Cortex of kidney (tissue), 1 donor: Measurements from ENCODE around the gene SH3RF3.
"Not testable (repeated sequence)": the region's sequence is repeated elsewhere in the genome, so short reads cannot be mapped to it uniquely, and the experiment has no call there.

ENCODE experiments used
- DNase-seq: peaks from one replicate; lab custom pipeline; 2025; lab: John Stamatoyannopoulos, UW

Gene SH3RF3

DNA sequence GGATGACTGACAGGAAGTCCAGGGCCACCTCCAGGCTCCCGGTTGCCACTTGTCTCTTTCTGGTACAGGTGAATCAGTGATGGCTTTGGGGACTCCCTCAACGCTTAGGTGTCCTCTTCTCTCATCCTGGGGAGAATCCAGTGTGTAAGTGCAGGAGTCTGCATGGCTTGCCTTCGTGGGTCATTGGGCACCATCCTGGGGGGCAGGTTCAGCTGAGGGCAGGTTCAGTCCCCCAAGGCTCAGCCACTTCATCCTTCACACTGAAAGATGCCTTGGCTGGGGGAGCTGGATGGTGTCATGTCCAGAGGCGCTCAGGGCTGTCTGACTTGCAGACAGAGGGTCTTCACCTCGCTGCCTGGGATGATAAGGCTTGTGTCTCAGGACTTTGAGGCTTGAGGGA lies 29.2 kb downstream of the SH3RF3 start:
- no peak for DNase-seq

DNA sequence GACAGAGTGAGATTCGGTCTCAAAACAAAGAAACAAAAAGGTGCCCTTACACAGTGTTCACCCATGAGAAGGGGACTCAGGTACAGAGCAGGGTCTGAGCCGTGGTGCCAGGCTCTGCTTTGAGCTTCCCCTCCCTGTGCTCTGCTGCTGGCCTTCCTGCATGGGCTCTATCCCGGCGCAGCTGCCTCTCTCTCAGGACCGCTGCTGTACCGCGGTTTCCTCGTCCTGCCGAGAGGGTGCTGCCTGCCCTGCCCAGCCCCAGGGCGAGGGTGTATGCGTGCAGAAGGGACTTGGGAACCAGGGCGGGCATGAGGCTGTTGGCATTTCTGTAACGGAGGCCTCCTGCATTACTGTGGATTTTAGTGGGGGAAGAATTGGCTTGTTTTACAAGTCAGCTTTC lies 30.1 kb downstream of the SH3RF3 start:
- DNase-seq: no peak

GRCh38 chr2:109160714-109161440 lies 31.9 kb downstream of the SH3RF3 start:
- DNase-seq: no peak

GRCh38 chr2:109162367-109162766 lies 33.4 kb downstream of the SH3RF3 start:
- DNase-seq: not testable (repeated sequence)

DNA sequence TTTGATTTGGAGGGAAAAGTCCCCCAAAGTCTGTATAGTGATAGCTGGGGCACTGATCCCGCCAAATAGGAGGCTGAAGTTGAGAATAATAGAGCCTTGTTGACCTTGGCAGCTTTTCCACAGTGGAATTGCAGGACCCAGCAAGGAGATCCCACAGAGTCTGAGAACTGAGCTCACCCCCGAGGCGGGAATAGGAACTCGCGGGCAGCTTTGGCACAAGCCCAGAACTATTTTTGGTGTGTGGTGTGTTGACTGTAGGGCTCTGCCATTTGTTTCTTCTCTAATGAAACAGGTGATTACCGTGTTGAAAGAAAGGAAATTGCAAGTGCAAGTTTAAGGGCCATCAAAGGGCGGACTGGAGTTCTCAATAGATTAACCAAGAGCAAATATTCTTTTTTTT lies 34.0 kb downstream of the SH3RF3 start:
- DNase-seq: no peak

GRCh38 chr2:109164311-109164710 lies 35.3 kb downstream of the SH3RF3 start:
- DNase-seq: no peak

DNA sequence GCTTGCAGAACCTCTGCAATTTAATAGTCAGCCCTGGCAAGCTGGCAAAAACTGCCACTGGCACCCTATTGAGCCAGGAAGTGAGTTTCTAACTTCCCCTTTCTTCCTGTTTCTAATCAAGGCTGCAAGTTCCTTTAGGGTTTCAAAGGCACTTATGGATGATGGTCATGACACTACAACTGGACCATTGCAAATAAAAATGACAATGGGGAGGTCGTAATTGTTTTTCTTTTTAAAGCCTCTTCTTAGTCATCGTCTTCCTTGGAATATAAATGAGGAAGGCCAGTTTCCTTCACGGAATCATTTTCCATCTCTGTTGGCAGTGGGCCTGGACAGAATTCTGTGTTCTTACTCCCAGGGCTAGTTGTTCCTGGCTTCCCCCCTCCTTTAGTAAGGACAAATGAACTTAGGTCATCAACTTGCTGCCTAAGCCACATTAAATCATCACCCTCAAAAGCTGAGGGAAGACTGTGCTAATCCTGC lies 35.8 kb downstream of the SH3RF3 start:
- no peak for DNase-seq

DNA sequence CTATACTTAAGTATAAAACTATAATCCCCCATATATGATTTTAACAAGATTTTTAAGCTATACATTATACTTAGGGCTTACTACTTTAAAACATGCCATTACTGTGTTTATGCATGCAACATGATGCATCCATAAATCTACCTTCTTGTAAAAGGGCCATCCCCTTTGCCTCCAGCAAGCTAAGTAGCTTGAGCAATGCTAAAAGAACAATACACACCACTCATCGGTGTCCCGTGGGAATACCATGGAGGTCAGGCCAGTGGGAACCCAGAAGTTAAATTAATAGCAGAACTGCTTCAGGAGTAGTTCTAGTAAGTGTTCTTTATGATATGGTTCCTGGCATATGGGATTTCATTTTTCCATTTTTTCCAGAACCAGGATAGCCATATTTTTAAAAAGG lies 37.8 kb downstream of the SH3RF3 start:
- DNase-seq: no peak

- DNase-seq: no peak
Measured at GRCh38 chr2:109168086-109168485, 39.1 kb downstream of the SH3RF3 start.

- DNase-seq: no peak
Measured at GRCh38 chr2:109168716-109169115, 39.7 kb downstream of the SH3RF3 start.

DNA sequence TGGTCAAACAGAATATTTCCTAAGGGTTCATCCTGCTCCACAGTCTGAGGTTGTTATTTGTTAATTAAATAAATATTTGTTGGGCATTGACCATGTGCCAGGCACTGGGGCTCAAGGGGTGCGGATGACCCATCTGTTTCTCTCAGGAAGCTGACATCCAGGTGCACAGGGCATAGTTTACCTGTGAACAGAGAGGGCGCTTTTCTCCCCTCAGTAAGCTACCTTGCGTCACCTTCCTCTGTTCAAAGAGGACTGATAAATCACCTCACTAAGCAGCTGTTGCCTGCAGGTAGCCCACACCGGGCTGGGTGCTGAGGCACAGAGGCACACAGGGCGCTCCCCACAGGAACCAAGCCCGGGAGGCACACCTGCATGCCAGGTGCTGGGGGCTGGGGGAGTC lies 41.6 kb downstream of the SH3RF3 start:
- DNase-seq: no peak

DNA sequence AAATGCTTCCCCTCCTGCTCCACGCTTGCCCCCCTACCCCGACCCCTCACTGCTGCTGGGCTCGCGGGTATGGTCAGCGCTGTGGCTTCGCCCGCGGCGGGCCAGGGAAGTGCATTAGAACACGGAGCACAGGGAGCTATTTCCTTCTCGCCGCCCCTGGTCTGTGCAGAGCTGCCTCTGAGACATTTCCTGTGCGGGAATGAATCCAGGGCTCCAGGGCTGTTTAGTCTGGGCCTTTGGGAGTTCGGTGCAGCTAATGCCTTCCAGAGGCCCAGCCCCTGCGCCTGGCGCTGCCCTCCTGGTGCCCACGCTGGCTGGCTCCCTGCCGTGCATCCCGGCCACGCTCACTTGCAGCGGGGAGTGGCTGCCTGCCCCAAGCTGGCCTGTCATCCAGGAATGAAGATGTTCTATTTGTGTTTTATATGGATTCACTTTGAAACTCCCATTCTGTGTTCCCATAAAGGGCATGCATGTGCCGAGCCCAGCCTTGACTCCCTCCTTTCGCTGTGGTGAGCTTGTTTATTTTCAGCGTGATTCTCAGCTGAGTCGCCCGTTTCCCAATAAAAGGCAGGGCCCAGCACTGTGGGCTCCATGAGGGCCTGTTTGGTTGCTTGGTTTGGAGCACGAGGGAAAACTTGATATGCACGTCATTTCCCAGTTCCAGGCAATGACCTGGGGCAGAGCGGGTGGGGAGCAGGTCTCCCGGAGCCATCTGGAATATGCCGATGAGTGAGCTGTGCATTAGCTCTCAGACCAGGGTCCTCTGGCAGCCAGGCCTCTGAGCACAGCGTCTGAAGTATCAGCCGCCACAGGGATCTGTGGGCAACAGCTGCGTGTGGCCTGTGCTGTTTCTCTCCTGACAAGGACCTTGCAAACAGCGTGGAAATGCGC lies 42.7 kb downstream of the SH3RF3 start:
- no peak for DNase-seq

DNA sequence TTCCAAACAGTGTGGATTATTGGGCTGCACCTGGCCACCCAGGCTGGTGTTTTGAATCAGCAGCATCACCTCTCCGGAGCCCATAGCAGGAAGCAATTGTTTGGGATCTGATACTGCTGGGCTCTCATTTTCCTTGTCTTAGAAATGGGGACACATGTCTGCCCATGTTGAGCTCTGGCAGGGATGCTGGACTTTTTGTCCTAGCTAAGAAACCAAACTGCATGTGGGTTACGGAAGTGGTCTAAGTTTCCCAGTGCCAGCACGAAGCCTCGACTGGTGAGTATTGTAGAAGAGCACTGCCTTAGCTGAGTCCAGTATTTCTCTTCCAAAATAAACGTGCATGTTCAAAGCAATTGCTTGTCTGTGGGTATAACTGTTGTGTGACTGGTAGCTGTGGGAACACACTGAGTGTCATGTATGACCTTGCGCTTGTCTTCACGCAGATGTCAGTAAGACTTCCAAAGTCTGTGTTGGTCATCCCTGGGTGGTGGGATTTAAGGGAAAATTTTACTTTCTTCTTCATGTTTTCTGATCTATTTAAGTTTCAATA lies 43.6 kb downstream of the SH3RF3 start:
- DNase-seq: no peak

- no peak for DNase-seq
Measured at GRCh38 chr2:109173311-109174171, 44.5 kb downstream of the SH3RF3 start.

GRCh38 chr2:109174214-109174613 lies 45.2 kb downstream of the SH3RF3 start:
- no peak for DNase-seq

DNA sequence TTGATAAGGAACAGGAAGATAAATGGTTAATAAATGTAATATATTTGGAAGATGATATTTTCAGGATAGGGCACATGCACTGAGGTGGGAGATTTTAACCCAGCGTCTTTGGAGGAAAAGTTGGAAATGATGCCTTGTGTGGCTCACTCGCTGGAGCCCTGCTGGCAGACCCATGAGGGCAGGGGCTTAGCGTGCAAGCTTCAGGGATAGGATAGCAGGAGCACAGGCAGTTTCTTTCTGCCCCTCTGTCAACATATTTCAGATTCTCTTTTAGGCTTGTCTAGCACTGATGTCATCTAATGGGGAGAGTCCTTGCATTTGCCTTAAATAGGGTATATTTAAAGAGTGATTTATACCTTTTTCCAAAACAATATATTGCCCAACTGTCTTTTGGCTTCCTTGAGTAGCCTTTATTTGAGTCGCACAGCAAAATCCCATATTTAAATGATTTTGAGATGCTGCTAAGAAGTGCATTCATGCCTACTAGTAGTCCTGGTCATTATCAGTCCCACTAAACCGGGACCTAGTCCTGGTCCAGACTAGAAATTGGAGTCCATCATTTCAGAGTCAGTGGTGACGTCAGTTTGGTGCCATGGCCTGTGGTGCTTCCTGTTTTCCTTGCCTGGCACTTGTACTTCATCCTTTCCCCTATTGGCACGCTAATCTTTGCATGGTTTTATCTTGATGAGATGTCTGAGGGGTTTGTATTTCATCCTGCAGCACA lies 45.8 kb downstream of the SH3RF3 start:
- no peak for DNase-seq

DNA sequence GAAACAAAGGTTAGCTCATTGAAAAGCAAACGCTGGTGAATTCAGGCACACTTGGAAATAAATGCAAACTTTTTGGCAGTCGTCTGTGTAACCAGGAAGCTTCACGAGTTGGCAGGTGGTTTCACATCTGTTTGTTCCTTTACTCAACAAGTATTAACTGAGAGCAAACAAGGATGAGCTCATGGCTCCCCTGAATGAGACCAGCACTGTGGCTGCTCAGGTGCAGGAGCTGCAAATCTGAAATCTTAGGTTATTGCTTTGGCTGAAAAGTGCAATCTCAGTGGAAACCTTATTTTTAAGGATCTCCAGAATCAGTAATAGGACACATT lies 46.3 kb downstream of the SH3RF3 start:
- DNase-seq: no peak

DNA sequence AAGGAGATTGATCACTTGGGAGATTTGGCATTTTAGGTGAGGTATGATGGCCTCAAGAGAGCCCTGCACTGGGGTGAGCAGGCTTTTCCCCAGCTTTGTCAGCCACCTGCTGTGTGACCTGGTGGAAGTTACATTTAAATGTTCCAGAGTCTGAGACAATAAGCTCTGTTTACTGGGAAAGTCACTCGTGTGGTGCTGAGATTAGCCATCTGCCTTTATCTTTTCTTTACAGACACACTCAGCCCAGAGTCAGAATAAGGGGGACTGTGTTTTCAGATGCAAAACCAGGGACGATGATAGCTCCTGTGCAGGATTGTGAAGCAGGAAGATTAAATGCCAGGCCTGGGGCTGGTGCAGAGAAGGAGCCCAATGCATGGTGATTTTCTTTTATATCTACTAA lies 47.9 kb downstream of the SH3RF3 start:
- DNase-seq: no peak

- no peak for DNase-seq
Measured at GRCh38 chr2:109177635-109178034, 48.6 kb downstream of the SH3RF3 start.

- DNase-seq: no peak
Measured at GRCh38 chr2:109178968-109179367, 50.0 kb downstream of the SH3RF3 start.

DNA sequence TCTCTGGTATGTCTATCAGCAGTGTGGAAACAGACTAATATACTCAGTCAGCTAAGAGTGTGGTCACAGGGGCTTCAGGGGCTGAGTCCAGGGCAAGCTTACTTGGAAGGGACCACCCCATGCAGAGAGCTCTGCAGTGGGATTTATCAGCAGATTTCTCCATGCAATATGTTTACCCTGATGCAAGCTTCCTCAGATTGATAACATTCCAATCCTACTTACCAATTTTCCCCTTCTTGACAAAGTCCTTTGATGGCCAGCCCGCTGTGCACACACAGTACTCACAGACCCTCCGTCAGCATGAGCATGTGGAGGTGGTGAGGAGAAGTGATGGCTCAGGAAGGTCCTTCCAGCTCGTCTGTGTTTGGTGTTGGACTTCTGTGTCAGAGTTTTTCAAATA lies 51.8 kb downstream of the SH3RF3 start:
- no peak for DNase-seq
